HL-60 (cell line): Measurements from ENCODE around the gene DTX1.

Source experiments
- POLR2AphosphoS5 ChIP-seq: IDR thresholded peaks from 2 replicates; pipeline ENCODE4 v1.6.1; 2012; ENCODE audit warnings: low read depth
- TF ChIP-seq, protein P1 (sequence below): IDR thresholded peaks from one replicate; pipeline ENCODE4 v1.5.1; 2011; ENCODE audit warnings: low read length, control low read depth, inconsistent platforms; ENCODE audit not compliant: insufficient read depth

DNA sequence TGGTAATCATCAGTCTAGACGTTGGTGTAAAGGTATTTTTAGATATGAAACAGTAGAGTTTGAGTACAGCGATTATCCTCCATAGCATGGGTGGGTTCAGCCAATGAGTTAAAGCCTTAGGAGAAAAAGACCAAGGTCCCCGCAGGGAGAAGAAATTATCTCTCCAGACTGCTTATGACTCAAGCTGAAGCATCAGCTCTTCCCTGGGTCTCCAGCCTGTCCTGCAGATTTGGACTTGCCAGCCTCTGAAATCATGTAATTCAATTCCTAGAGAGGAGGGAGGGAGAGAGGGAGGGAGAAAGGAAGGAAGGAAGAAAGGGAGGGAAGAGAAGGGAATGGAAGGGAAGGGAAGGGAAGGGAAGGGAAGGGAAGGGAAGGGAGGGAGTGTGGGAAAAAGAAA, 12.0 kb upstream of the DTX1 start:
- TF ChIP-seq POLR2AphosphoS5: no peak
- TF ChIP-seq, protein P1, sequence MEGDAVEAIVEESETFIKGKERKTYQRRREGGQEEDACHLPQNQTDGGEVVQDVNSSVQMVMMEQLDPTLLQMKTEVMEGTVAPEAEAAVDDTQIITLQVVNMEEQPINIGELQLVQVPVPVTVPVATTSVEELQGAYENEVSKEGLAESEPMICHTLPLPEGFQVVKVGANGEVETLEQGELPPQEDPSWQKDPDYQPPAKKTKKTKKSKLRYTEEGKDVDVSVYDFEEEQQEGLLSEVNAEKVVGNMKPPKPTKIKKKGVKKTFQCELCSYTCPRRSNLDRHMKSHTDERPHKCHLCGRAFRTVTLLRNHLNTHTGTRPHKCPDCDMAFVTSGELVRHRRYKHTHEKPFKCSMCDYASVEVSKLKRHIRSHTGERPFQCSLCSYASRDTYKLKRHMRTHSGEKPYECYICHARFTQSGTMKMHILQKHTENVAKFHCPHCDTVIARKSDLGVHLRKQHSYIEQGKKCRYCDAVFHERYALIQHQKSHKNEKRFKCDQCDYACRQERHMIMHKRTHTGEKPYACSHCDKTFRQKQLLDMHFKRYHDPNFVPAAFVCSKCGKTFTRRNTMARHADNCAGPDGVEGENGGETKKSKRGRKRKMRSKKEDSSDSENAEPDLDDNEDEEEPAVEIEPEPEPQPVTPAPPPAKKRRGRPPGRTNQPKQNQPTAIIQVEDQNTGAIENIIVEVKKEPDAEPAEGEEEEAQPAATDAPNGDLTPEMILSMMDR: no peak
